Thyroid gland (tissue), 4 donors: ENCODE results near the gene BIRC3. TPM values are rescaled to one million over a fixed set of nuclear protein-coding genes. Genes with fewer than 3 reads are reported as not detected.
"Not testable (repeated sequence)": the region's sequence is repeated elsewhere in the genome, so short reads cannot be mapped to it uniquely, and the experiment has no call there.

Source experiments
- DNase-seq, 2 donors: peaks; one replicate each; pipeline ENCODE4 v3.0.0-alpha.2; 2019
- H3K27ac ChIP-seq, 3 donors: fragments of 200-600 bp; sonication (generic); 1 replicate in 2 of 3; 2 replicates in 1 of 3; pipeline ENCODE4 v1.5.1; 2016 to 2019; ENCODE audit warnings: mild to moderate bottlenecking in 1 of 3, moderate library complexity in 1 of 3
- H3K27me3 ChIP-seq: fragments of 200-600 bp; sonication (generic); one replicate; pipeline ENCODE4 v1.5.1; 2019
- H3K36me3 ChIP-seq, 2 donors: fragments of 200-600 bp; sonication (generic); one replicate each; pipeline ENCODE4 v1.5.1; 2016 to 2019
- H3K4me1 ChIP-seq, 2 donors: fragments of 200-600 bp; sonication (generic); one replicate each; pipeline ENCODE4 v1.5.1; 2017 to 2019
- H3K4me3 ChIP-seq, 3 donors: fragments of 200-600 bp; sonication (generic); replicated peaks in 1 of 3; 1 replicate in 2 of 3; 2 replicates in 1 of 3; pipeline ENCODE4 v1.5.1; 2016; ENCODE audit warnings: mild to moderate bottlenecking in 1 of 3
- H3K9me3 ChIP-seq: fragments of 200-600 bp; sonication (generic); one replicate; pipeline ENCODE4 v1.5.1; 2017
- POLR2A ChIP-seq, 2 donors: fragments of 450-650 bp; IDR thresholded peaks; one replicate each; pipeline ENCODE4 v1.6.1; 2017; ENCODE audit warnings: antibody characterized with exemption in 2 of 2, mild to moderate bottlenecking in 2 of 2, moderate library complexity in 1 of 2
- WGBS, 2 donors: methylation state at CpG; one replicate each; pipeline ENCODE4 v1.1.5; 2017; 5-methylcytosine and 5-hydroxymethylcytosine counted together
- intact Hi-C: fragments of 100-400 bp; cut with DNase I; formaldehyde crosslinking; loops from one replicate; pipeline ENCODE4 v1.15.1; 2023
- total RNA-seq, 4 donors: library from RNA; depleted of rRNA; stranded (reverse); fragments of >200 nt; gene quantifications; one replicate each; pipeline ENCODE4 v1.2.3, GENCODE V29; 2016
- TF ChIP-seq, protein P1 (sequence below), 6 experiments: fragments of 200-600 bp in 3 of 6; fragments of 450-650 bp in 3 of 6; sonication (generic) in 3 of 6; IDR thresholded peaks; one replicate each; pipeline ENCODE4 v1.5.1; 2016 to 2019; ENCODE audit warnings: antibody characterized with exemption in 6 of 6, mild to moderate bottlenecking in 2 of 6, inconsistent platforms in 1 of 6, moderate library complexity in 1 of 6

BIRC3 gene
- total RNA-seq, 4 donors from 2014 or later: 2.0 to 6.0 (median 4.1) TPM

DNA sequence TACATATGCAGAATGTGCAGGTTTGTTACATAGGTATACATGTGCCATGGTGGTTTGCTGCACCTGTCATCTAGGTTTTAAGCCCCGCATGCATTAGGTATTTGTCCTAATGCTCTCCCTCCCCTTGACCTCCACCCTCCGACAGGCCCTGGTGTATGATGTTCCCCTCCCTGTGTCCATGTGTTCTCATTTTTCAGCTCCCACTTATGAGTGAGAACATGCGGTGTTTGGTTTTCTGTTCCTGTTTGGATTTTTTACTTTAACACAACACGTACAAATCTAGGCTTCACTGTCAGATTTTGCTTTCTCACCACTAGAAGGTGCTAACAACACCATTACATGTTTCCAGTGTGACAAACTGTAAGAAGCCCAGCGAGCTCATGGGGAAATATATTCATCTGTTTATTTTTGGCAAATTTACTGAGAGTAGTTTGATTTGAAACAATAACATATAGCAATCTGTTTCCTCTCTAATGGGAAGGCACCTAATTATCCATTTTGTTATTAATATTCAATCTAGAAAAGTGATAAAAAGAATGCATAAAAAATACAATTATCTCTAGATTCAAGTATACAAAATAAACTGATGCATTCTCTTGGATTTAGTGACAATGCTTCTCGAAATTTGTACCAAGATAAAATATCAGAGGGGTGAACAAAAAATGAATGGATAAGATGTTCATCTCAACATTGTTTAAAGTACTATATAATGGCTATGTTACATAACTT lies 23.2 kb upstream of the BIRC3 start:
- no peak overlapping the region for H3K4me3 ChIP-seq
- no peaks in the 10 kb centered on the region for H3K9me3 ChIP-seq
- intact Hi-C loops: no loop called here
- no peak for TF ChIP-seq POLR2A (IDR thresholded peaks at IDR 0.05)
- TF ChIP-seq, protein P1, sequence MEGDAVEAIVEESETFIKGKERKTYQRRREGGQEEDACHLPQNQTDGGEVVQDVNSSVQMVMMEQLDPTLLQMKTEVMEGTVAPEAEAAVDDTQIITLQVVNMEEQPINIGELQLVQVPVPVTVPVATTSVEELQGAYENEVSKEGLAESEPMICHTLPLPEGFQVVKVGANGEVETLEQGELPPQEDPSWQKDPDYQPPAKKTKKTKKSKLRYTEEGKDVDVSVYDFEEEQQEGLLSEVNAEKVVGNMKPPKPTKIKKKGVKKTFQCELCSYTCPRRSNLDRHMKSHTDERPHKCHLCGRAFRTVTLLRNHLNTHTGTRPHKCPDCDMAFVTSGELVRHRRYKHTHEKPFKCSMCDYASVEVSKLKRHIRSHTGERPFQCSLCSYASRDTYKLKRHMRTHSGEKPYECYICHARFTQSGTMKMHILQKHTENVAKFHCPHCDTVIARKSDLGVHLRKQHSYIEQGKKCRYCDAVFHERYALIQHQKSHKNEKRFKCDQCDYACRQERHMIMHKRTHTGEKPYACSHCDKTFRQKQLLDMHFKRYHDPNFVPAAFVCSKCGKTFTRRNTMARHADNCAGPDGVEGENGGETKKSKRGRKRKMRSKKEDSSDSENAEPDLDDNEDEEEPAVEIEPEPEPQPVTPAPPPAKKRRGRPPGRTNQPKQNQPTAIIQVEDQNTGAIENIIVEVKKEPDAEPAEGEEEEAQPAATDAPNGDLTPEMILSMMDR (IDR thresholded peaks at IDR 0.05): peak in 4 of 6 experiments; percentile 54 to 64 (median 57)
- peaks cover 0 to 5% of the 10 kb centered on the region in 2 donors for H3K4me1 ChIP-seq
- H3K36me3 ChIP-seq: no peaks in the 10 kb centered on the region
- H3K27ac ChIP-seq: no peak overlapping the region
- no peak for DNase-seq
- no peaks in the 10 kb centered on the region for H3K27me3 ChIP-seq
- WGBS, 2 donors: 26 to 29% methylated on average over 6 of the region's 6 CpGs

- WGBS, 2 donors: 77 to 78% methylated on average over 2 of the region's 2 CpGs
- DNase-seq: no peak
- intact Hi-C loops: no loop called here
- Histone ChIP-seq H3K4me1 (no peaks in the 10 kb centered on the region), H3K36me3 (no peaks in the 10 kb centered on the region), H3K27ac (no peak overlapping the region), H3K27me3 (no peaks in the 10 kb centered on the region), H3K9me3 (no peaks in the 10 kb centered on the region), H3K4me3 (no peak overlapping the region)
- TF ChIP-seq, protein P1 (IDR thresholded peaks at IDR 0.05): no peak
- TF ChIP-seq POLR2A (IDR thresholded peaks at IDR 0.05): no peak
Observed at GRCh38 chr11:102295045-102295444, 22.2 kb upstream of the BIRC3 start.

- intact Hi-C loops, DNase-seq, H3K27ac ChIP-seq, H3K9me3 ChIP-seq, H3K27me3 ChIP-seq, H3K4me1 ChIP-seq, H3K4me3 ChIP-seq, H3K36me3 ChIP-seq: not testable (repeated sequence)
- WGBS, 2 donors: 91 to 97% methylated on average over 4 of the region's 4 CpGs
Observed at GRCh38 chr11:102296757-102297156, 20.5 kb upstream of the BIRC3 start.

DNA sequence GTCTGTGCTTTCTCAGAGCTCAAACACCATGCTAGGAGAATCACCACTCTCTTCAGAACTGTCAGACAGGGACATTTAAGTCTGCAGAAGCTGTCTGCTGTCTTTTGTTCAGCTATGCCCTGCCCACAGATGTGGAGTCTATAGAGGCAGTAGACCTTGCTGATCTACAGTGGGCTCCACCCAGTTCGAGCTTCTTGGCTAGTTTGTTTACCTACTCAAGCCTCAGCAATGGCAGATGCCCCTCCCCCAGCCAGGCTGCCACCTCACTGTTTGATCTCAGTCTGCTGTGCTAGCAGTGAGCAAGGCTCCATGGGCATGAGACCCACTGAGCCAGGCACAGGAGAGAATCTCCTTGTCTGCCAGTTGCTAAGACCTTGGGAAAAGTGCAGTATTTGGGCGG lies 16.4 kb upstream of the BIRC3 start:
- H3K4me3 ChIP-seq, H3K4me1 ChIP-seq, intact Hi-C loops, H3K27ac ChIP-seq, H3K36me3 ChIP-seq, DNase-seq, H3K9me3 ChIP-seq, H3K27me3 ChIP-seq: not testable (repeated sequence)
- 73 to 86% methylated on average over 2 of the region's 2 CpGs for WGBS, 2 donors

GRCh38 chr11:102302241-102302640 lies 15.0 kb upstream of the BIRC3 start:
- intact Hi-C loops: no loop called here
- no peaks in the 10 kb centered on the region for H3K36me3 ChIP-seq
- no peak for DNase-seq
- H3K4me1 ChIP-seq: peaks cover 0 to 11% of the 10 kb centered on the region in 2 donors
- no peak overlapping the region for H3K27ac ChIP-seq
- no peak for TF ChIP-seq POLR2A (IDR thresholded peaks at IDR 0.05)
- H3K9me3 ChIP-seq: no peaks in the 10 kb centered on the region
- 83 to 91% methylated on average over 1 of the region's 1 CpG for WGBS, 2 donors
- no peak overlapping the region for H3K4me3 ChIP-seq
- no peaks in the 10 kb centered on the region for H3K27me3 ChIP-seq

GRCh38 chr11:102304686-102305085 lies 12.6 kb upstream of the BIRC3 start:
- no peak for DNase-seq
- intact Hi-C loops: no loop called here
- Histone ChIP-seq H3K4me3 (no peak overlapping the region), H3K27ac (no peak overlapping the region), H3K36me3 (no peaks in the 10 kb centered on the region), H3K4me1 (peaks cover 0 to 11% of the 10 kb centered on the region in 2 donors), H3K9me3 (no peaks in the 10 kb centered on the region), H3K27me3 (no peaks in the 10 kb centered on the region)
- WGBS, 2 donors: 93 to 96% methylated on average over 4 of the region's 4 CpGs
- TF ChIP-seq, protein P1 (IDR thresholded peaks at IDR 0.05): no peak
- no peak for TF ChIP-seq POLR2A (IDR thresholded peaks at IDR 0.05)
